Erythroblast (primary cell): ENCODE results near the gene REG4.

Experiments
- GATA1 ChIP-seq: IDR thresholded peaks from 2 replicates; pipeline ENCODE4 v1.6.1; 2011; ENCODE audit warnings: low read depth, mild to moderate bottlenecking, control low read depth, low read length, moderate library complexity
- POLR2A ChIP-seq: IDR thresholded peaks from 2 replicates; pipeline ENCODE4 v1.6.1; 2011; ENCODE audit warnings: mild to moderate bottlenecking, low read length

DNA sequence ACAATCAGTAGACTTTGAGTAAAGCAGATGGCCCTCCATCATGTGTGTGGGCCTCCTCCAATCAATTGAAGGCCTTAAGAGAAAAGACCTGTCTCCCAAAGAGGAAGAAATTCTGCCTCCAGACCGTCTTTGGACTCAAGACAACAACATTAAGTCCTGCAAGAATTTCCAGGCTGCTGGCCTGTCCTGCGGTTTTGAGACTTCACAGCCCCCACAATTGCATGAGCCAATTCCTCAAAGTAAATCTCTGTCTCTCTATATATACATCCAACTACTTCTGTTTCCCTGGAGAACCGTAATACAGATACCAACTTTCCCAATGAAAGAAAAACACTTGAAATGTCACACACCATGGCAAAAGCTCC, 16.4 kb downstream of the REG4 start:
- TF ChIP-seq POLR2A: no peak
- TF ChIP-seq GATA1: no peak
